ENCODE measurements around the gene ELL.

- no peak for TF ChIP-seq ARNTL (CRISPR knock-in tag; IDR thresholded peaks at IDR 0.05; ENCODE audit: borderline replicate concordance, low read depth)
- no peak for TF ChIP-seq PATZ1 (CRISPR knock-in tag; IDR thresholded peaks at IDR 0.05; ENCODE audit: borderline replicate concordance)
- TF ChIP-seq, protein P1, sequence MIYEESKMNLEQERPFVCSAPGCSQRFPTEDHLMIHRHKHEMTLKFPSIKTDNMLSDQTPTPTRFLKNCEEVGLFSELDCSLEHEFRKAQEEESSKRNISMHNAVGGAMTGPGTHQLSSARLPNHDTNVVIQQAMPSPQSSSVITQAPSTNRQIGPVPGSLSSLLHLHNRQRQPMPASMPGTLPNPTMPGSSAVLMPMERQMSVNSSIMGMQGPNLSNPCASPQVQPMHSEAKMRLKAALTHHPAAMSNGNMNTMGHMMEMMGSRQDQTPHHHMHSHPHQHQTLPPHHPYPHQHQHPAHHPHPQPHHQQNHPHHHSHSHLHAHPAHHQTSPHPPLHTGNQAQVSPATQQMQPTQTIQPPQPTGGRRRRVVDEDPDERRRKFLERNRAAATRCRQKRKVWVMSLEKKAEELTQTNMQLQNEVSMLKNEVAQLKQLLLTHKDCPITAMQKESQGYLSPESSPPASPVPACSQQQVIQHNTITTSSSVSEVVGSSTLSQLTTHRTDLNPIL (CRISPR knock-in tag; IDR thresholded peaks at IDR 0.05; ENCODE audit: low read depth) = no peak
- TF ChIP-seq ESRRG (CRISPR knock-in tag; IDR thresholded peaks at IDR 0.05) = no peak
- no peak for TF ChIP-seq ZNF565 (CRISPR knock-in tag; conservative IDR thresholded peaks at IDR 0.05; ENCODE audit: low read depth)
- no peak for TF ChIP-seq ZFP3 (CRISPR knock-in tag; IDR thresholded peaks at IDR 0.05)
- TF ChIP-seq BACH2 (CRISPR knock-in tag; IDR thresholded peaks at IDR 0.05; ENCODE audit: borderline replicate concordance) = no peak
- TF ChIP-seq TCF4 (CRISPR knock-in tag; IDR thresholded peaks at IDR 0.05; ENCODE audit: borderline replicate concordance) = no peak
These were observed 83.4 kb downstream of the ELL start for GRCh38 chr19:18438331-18439024.

Data from SK-N-SH treated with all-trans-retinoic acid at 6 μM for 48 hours (cell line).